CD8-positive, alpha-beta memory T cell (primary cell): ENCODE measurements around the gene CDKN2C. TPM values are rescaled to one million over a fixed set of nuclear protein-coding genes. Genes with fewer than 3 reads are reported as not detected.

Source experiments
- CTCF ChIA-PET: fragments of 350-600 bp; sonication (Branson Sonifier 250); formaldehyde crosslinking; loops from one replicate; lab custom pipeline; 2021; ENCODE audit warnings: antibody characterized with exemption; lab: Charles Lee
- POLR2A ChIA-PET: fragments of 350-600 bp; sonication (Branson Sonifier 250); formaldehyde crosslinking; loops from one replicate; lab custom pipeline; 2021; ENCODE audit warnings: antibody characterized with exemption; lab: Charles Lee
- DNase-seq, 5 donors: peaks; one replicate each; pipeline versions ENCODE4 v3.0.0 to v3.0.0-alpha.2; 2020 to 2022; ENCODE audit warnings: mixed read lengths in 1 of 5
- H3K27ac ChIP-seq: one replicate; pipeline ENCODE4 v1.7.0; 2013; ENCODE audit warnings: low read depth, mild to moderate bottlenecking, low read length, moderate library complexity
- H3K27me3 ChIP-seq: 2 replicates; pipeline ENCODE4 v1.7.0; 2013; ENCODE audit warnings: low read length, mild to moderate bottlenecking; ENCODE audit not compliant: insufficient read depth, poor library complexity, severe bottlenecking
- H3K36me3 ChIP-seq: 2 replicates; pipeline ENCODE4 v1.7.0; 2013; ENCODE audit warnings: mild to moderate bottlenecking, low read length, moderate library complexity; ENCODE audit not compliant: insufficient read depth
- H3K4me1 ChIP-seq: 2 replicates; pipeline ENCODE4 v1.7.0; 2013; ENCODE audit warnings: mild to moderate bottlenecking, low read length, moderate library complexity; ENCODE audit not compliant: insufficient read depth
- H3K4me3 ChIP-seq: 2 replicates; pipeline ENCODE4 v1.7.0; 2013; ENCODE audit warnings: mild to moderate bottlenecking, low read length
- H3K9me3 ChIP-seq: 2 replicates; pipeline ENCODE4 v1.7.0; 2013; ENCODE audit warnings: mild to moderate bottlenecking, low read length
- H3K27ac Mint-ChIP-seq, 8 donors: one replicate each; pipeline ENCODE4 v1.8.0; 2020 to 2021; ENCODE audit warnings: mixed read lengths in 8 of 8, mild to moderate bottlenecking in 6 of 8, inconsistent platforms in 3 of 8, moderate library complexity in 3 of 8
- H3K27me3 Mint-ChIP-seq, 2 donors: one replicate each; pipeline ENCODE4 v1.8.0; 2020 to 2021; ENCODE audit warnings: mixed read lengths in 2 of 2, mild to moderate bottlenecking in 1 of 2, moderate library complexity in 1 of 2
- H3K36me3 Mint-ChIP-seq, 3 donors: one replicate each; pipeline ENCODE4 v1.8.0; 2020 to 2021; ENCODE audit warnings: mixed read lengths in 3 of 3, inconsistent platforms in 1 of 3, mild to moderate bottlenecking in 1 of 3
- H3K4me1 Mint-ChIP-seq, 3 donors: one replicate each; pipeline ENCODE4 v1.8.0; 2020 to 2021; ENCODE audit warnings: mixed read lengths in 3 of 3, inconsistent platforms in 1 of 3, mild to moderate bottlenecking in 1 of 3
- H3K4me3 Mint-ChIP-seq, 7 donors: one replicate each; pipeline ENCODE4 v1.8.0; 2020 to 2021; ENCODE audit warnings: mixed read lengths in 7 of 7, mild to moderate bottlenecking in 6 of 7, moderate library complexity in 4 of 7, inconsistent platforms in 2 of 7
- H3K9me3 Mint-ChIP-seq, 5 donors: one replicate each; pipeline ENCODE4 v1.8.0; 2020 to 2022; ENCODE audit warnings: mixed read lengths in 5 of 5, mild to moderate bottlenecking in 3 of 5, moderate library complexity in 2 of 5, inconsistent platforms in 1 of 5
- polyA plus RNA-seq: library from polyadenylated mRNA; unstranded; fragments of 300-500 nt; fragmentation: Illumina TruSeq; gene quantifications from one replicate; pipeline ENCODE4 v1.2.3, GENCODE V29; 2021
- total RNA-seq, 2 experiments: library from RNA; stranded (reverse); gene quantifications; one replicate each; pipeline ENCODE4 v1.2.3, GENCODE V29; 2021

CDKN2C gene
- total and polyA plus RNA-seq, 3 experiments from 2014 or later = 6.5 to 9.9 (median 6.6) TPM

DNA sequence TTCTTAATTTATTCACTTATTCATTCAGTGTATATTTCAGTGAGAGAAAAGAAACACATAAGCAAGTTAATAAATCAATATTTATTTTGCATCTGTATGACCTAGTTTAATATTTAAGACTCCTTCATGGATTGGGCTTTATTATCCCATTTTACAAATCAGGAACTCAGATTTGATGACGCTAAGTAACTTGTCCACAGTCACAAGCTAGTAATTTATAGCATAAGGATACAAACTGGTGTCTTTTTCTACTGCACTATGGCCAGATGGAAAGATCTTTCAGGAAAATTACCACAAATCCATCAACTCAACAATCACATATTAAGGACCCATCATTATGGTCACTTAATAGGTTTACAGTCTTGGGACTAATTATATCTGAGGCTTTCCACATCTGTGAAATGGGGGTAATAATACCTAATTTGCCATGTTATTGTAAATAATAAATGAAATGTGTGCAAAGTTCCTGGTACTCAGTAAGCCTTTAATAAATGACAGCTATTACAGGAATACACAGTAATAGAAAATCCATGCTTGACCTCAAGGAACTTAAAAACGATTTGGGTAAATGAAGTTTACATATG is 13.3 kb downstream of the CDKN2C start:
- POLR2A ChIA-PET = no interaction called here

DNA sequence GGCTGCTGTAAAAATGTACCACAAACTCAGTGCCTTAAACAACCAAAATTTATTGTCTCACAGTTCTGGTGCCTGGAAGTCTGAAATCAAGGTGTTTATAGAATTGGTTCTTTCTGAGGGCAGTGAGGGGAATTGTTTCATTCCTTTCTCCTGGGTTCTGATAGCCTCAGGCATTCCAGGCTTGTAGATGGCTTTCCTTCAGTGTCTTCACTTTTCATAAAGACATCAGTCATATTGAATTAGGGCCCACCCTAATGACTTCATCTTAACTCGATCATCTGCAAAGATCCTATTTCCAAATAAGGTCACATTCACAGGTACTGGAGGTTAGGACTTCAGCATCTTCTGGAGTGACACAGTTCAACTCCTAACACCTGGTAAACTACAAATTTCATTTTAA is 15.0 kb downstream of the CDKN2C start:
- Mint-ChIP-seq H3K27me3 (peaks cover 1 to 12% of the 10 kb centered on the region in 2 donors), H3K9me3 (no peaks in the 10 kb centered on the region), H3K27ac (peak overlapping the region in 1 of 8 donors; percentile 31), H3K4me3 (no peak overlapping the region), H3K4me1 (peaks cover 4 to 8% (median 6%) of the 10 kb centered on the region in 3 donors), H3K36me3 (no peaks in the 10 kb centered on the region)
- Histone ChIP-seq H3K27ac (no peak overlapping the region), H3K36me3 (no peaks in the 10 kb centered on the region), H3K4me3 (no peak overlapping the region), H3K4me1 (no peaks in the 10 kb centered on the region), H3K27me3 (no peaks in the 10 kb centered on the region), H3K9me3 (no peaks in the 10 kb centered on the region)
- CTCF ChIA-PET = no interaction called here
- POLR2A ChIA-PET = no interaction called here
- DNase-seq = no peak

More for the DNA sequence above, 13.3 kb downstream of the CDKN2C start:
- peaks cover 14 to 18% (median 17%) of the 10 kb centered on the region in 3 donors for H3K4me1 Mint-ChIP-seq
- no peak overlapping the region for H3K27ac Mint-ChIP-seq
- Histone ChIP-seq H3K9me3 (no peaks in the 10 kb centered on the region), H3K27ac (no peak overlapping the region), H3K4me3 (no peak overlapping the region), H3K27me3 (no peaks in the 10 kb centered on the region), H3K4me1 (peaks cover 3% of the 10 kb centered on the region), H3K36me3 (no peaks in the 10 kb centered on the region)
- peaks cover 1 to 19% of the 10 kb centered on the region in 2 donors for H3K27me3 Mint-ChIP-seq
- H3K36me3 Mint-ChIP-seq = peaks cover 0 to 4% (median 0%) of the 10 kb centered on the region in 3 donors
- H3K9me3 Mint-ChIP-seq = no peaks in the 10 kb centered on the region
- CTCF ChIA-PET = no interaction called here
- no peak for DNase-seq
- H3K4me3 Mint-ChIP-seq = no peak overlapping the region

DNA sequence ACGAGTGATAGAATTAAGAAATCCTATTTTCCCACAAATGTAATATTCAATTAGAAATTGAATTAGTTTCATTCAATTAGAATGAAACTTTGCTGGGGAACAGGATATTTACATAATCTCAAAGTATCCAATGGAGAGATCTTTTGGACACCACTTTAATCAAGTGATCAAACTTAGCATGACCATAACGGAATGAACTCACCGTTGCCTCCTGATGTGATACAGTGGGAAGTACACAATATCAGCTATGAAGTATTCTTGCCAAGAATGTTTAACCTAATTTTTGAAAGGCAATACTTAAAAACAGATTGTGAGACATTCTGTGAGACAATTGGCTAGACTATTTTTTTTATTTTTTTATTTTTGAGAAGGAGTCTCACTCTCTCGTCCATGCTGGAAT is 16.6 kb downstream of the CDKN2C start:
- POLR2A ChIA-PET = interaction anchor here (0.9 kb wide), 1 partner anchor 14 kb away, joined by 4 read pairs; no protein-coding TSS in a partner anchor
- no peak overlapping the region for H3K4me3 ChIP-seq
- H3K9me3 ChIP-seq = no peaks in the 10 kb centered on the region
- CTCF ChIA-PET = no interaction called here
- no peaks in the 10 kb centered on the region for H3K4me1 ChIP-seq
- H3K27ac Mint-ChIP-seq = no peak overlapping the region
- peaks cover 3 to 8% (median 6%) of the 10 kb centered on the region in 3 donors for H3K4me1 Mint-ChIP-seq
- no peak for DNase-seq
- peaks cover 1 to 12% of the 10 kb centered on the region in 2 donors for H3K27me3 Mint-ChIP-seq
- H3K9me3 Mint-ChIP-seq = no peaks in the 10 kb centered on the region
- H3K36me3 Mint-ChIP-seq = no peaks in the 10 kb centered on the region
- no peaks in the 10 kb centered on the region for H3K36me3 ChIP-seq
- H3K4me3 Mint-ChIP-seq = no peak overlapping the region
- no peaks in the 10 kb centered on the region for H3K27me3 ChIP-seq
- no peak overlapping the region for H3K27ac ChIP-seq

DNA sequence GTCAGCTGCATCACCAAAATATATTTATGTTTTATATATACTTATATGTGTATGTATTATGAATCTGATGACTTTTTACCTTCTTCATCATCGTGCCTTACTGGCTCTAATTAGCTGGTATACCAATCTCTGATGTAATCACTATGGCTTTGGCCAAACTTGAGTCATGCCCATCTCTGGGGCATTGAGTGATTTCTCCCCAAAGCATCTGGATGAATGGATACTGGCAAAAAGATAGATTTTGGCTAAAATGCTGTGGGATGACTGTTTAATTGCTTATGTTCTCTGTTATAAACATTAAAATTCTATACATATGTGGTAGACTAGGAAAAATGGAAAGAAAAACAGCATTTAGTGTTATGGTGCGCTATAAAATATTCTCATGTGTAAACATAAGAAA is 19.6 kb downstream of the CDKN2C start:
- Mint-ChIP-seq H3K4me3 (no peak overlapping the region), H3K27ac (no peak overlapping the region), H3K4me1 (peaks cover 0 to 6% (median 6%) of the 10 kb centered on the region in 3 donors), H3K27me3 (peaks cover 7 to 26% of the 10 kb centered on the region in 2 donors), H3K36me3 (no peaks in the 10 kb centered on the region), H3K9me3 (no peaks in the 10 kb centered on the region)
- Histone ChIP-seq H3K4me1 (no peaks in the 10 kb centered on the region), H3K9me3 (no peaks in the 10 kb centered on the region), H3K36me3 (no peaks in the 10 kb centered on the region), H3K27ac (no peak overlapping the region), H3K4me3 (no peak overlapping the region), H3K27me3 (peaks cover 4% of the 10 kb centered on the region)
- DNase-seq = no peak
- ChIA-PET CTCF (no interaction called here), POLR2A (no interaction called here)

DNA sequence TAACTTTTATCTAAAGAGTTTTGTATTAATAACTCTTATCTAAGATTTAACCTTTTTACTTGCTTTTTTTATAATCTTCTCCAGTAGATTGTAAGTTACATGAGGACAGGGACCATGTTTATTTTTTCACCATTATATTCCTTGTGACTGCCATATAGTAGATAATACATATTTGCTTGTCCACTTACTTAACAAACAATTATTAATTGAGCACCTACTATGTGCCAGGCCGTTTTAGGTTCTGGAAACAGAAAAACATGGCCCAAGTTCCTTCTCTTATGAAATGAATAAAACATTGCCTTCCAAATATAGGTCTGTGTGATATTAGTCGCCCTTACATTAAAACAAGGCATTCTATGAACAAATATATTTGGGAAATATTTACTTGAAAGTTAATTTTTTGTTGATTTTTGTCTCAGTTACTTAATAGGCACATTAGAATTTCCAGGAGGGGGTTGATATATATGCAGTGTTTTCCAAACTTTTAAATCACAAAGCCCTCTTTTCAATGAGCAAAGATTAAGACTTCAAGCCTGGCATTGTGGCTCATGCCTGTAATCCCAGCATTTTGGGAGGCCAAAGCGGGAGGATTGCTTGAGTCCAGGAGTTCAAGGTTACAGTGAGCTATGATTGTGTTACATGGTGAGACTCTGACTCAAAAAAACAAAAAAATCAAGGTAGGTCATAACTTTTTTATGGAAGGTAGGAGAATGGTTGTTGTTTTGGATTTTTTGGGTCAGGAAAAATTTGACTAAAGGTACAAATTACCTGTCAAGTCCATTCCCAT is 22.7 kb downstream of the CDKN2C start:
- no peak overlapping the region for H3K27ac Mint-ChIP-seq

DNA sequence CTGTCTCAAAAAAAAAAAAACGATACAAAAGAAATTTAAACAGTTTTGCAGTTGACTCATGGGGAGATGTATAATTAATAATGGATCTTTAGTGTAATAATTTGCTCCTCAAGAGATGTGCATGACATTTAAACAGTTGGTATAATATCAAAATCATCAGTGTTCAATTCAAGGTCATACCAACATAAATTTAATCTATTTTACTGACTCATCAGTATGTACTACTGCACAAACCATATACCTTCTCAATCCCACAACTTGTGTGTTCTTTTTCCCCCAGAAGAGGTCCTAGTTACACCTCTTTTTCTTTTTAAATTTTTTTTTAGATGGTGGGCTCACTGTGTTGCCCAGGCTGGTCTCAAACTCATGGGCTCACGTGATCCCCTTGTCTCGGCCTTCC is 23.6 kb downstream of the CDKN2C start:
- Histone ChIP-seq H3K27me3 (peaks cover 4% of the 10 kb centered on the region), H3K9me3 (no peaks in the 10 kb centered on the region), H3K4me3 (no peak overlapping the region), H3K27ac (no peak overlapping the region), H3K4me1 (no peaks in the 10 kb centered on the region), H3K36me3 (no peaks in the 10 kb centered on the region)
- no peak for DNase-seq
- CTCF ChIA-PET = no interaction called here
- H3K27ac Mint-ChIP-seq = no peak overlapping the region
- H3K27me3 Mint-ChIP-seq = peaks cover 7 to 23% of the 10 kb centered on the region in 2 donors
- H3K4me1 Mint-ChIP-seq = no peaks in the 10 kb centered on the region
- H3K36me3 Mint-ChIP-seq = no peaks in the 10 kb centered on the region
- H3K9me3 Mint-ChIP-seq = no peaks in the 10 kb centered on the region
- no peak overlapping the region for H3K4me3 Mint-ChIP-seq
- POLR2A ChIA-PET = no interaction called here

More for the DNA sequence above, 22.7 kb downstream of the CDKN2C start:
- Mint-ChIP-seq H3K36me3 (no peaks in the 10 kb centered on the region), H3K4me3 (no peak overlapping the region), H3K4me1 (no peaks in the 10 kb centered on the region), H3K9me3 (no peaks in the 10 kb centered on the region), H3K27me3 (peaks cover 7 to 23% of the 10 kb centered on the region in 2 donors)
- Histone ChIP-seq H3K36me3 (no peaks in the 10 kb centered on the region), H3K27ac (no peak overlapping the region), H3K4me1 (no peaks in the 10 kb centered on the region), H3K27me3 (peaks cover 4% of the 10 kb centered on the region), H3K4me3 (no peak overlapping the region), H3K9me3 (no peaks in the 10 kb centered on the region)
- ChIA-PET POLR2A (no interaction called here), CTCF (no interaction called here)
- no peak for DNase-seq

DNA sequence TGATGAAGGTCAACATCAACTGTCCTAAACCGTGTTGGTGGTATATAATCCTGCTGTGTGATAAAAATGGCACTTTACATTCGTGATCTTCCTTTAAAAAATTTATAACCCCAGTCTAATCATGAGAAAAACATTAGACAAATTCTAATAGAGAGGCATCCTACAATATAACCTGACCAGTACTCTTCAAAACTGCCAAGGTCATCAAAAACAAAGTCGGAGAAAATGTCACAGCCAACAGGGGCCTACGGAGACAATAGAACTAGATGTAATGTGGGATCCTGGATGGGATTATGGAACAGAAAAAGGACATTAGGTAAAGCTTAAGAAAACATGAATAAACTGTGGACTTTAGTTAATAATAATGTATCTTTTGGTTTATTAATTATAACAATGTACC is 25.0 kb downstream of the CDKN2C start:
- H3K27ac Mint-ChIP-seq = no peak overlapping the region
- H3K4me1 Mint-ChIP-seq = no peaks in the 10 kb centered on the region

DNA sequence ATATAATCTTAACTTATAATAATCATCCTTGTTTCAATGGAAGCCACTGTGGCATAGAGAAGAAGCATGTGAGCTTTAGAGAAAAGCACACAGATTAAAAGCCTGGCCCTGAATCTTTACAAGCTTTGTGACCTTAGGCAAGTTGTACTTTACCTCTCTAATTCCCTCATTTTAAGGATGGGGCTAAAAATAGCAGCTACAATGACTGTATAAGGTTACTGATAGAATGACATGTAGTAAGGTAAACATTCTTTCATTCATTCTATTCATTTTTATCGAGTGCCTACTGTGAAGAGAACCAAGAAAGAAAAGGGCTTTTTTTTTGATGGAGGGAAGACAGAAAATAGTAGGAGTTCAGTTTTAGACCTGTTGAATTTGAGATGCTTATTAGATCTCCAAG is 25.6 kb downstream of the CDKN2C start:
- no peaks in the 10 kb centered on the region for H3K4me1 ChIP-seq
- Mint-ChIP-seq H3K4me3 (no peak overlapping the region), H3K9me3 (no peaks in the 10 kb centered on the region), H3K27ac (no peak overlapping the region), H3K27me3 (peaks cover 7 to 21% of the 10 kb centered on the region in 2 donors), H3K4me1 (no peaks in the 10 kb centered on the region), H3K36me3 (no peaks in the 10 kb centered on the region)
- no peaks in the 10 kb centered on the region for H3K36me3 ChIP-seq
- CTCF ChIA-PET = interaction anchor here (1.7 kb wide), 1 partner anchor 27 kb away, joined by 4 read pairs; no protein-coding TSS in a partner anchor
- POLR2A ChIA-PET = no interaction called here
- no peak overlapping the region for H3K4me3 ChIP-seq
- no peak overlapping the region for H3K27ac ChIP-seq
- DNase-seq = no peak
- peaks cover 4% of the 10 kb centered on the region for H3K27me3 ChIP-seq
- H3K9me3 ChIP-seq = no peaks in the 10 kb centered on the region

More for the DNA sequence above, 25.0 kb downstream of the CDKN2C start:
- Histone ChIP-seq H3K4me3 (no peak overlapping the region), H3K9me3 (no peaks in the 10 kb centered on the region), H3K4me1 (no peaks in the 10 kb centered on the region), H3K36me3 (no peaks in the 10 kb centered on the region), H3K27me3 (peaks cover 4% of the 10 kb centered on the region), H3K27ac (no peak overlapping the region)
- ChIA-PET POLR2A (no interaction called here), CTCF (no interaction called here)
- Mint-ChIP-seq H3K27me3 (peaks cover 7 to 21% of the 10 kb centered on the region in 2 donors), H3K36me3 (no peaks in the 10 kb centered on the region), H3K9me3 (no peaks in the 10 kb centered on the region), H3K4me3 (no peak overlapping the region)
- no peak for DNase-seq
